BE2C (cell line): Measurements from ENCODE around the gene RANGRF.

Source experiments
- DNase-seq: peaks from one replicate; pipeline ENCODE4 v3.0.0-alpha.2; 2020
- H3K27me3 ChIP-seq: fragments of 250-450 bp; sonication (Bioruptor Pico); 2 replicates; pipeline ENCODE4 v1.5.1; 2020; ENCODE audit warnings: mild to moderate bottlenecking
- H3K36me3 ChIP-seq: fragments of 250-450 bp; sonication (Bioruptor Pico); 2 replicates; pipeline ENCODE4 v1.5.1; 2020; ENCODE audit warnings: mild to moderate bottlenecking
- H3K4me1 ChIP-seq: fragments of 250-450 bp; sonication (Bioruptor Pico); 2 replicates; pipeline ENCODE4 v1.5.1; 2020
- H3K4me3 ChIP-seq: 2 replicates; pipeline ENCODE4 v1.5.1; 2011; ENCODE audit warnings: low read depth, low read length
- H3K9me3 ChIP-seq: fragments of 250-450 bp; sonication (Bioruptor Pico); 2 replicates; pipeline ENCODE4 v1.5.1; 2020
- CTCF ChIP-seq: IDR thresholded peaks from 2 replicates; pipeline ENCODE4 v1.5.1; 2012; ENCODE audit warnings: mild to moderate bottlenecking, low read depth, low read length

The RANGRF gene

GRCh38 chr17:8272421-8272820 is 16.0 kb upstream of the RANGRF start:
- Histone ChIP-seq H3K4me3 (no peak overlapping the region), H3K9me3 (no peaks in the 10 kb centered on the region), H3K27me3 (no peaks in the 10 kb centered on the region), H3K4me1 (no peaks in the 10 kb centered on the region), H3K36me3 (peaks cover 2% of the 10 kb centered on the region; the same call in 1 of the 2 replicates)
- no peak for DNase-seq
- TF ChIP-seq CTCF: no peak

DNA sequence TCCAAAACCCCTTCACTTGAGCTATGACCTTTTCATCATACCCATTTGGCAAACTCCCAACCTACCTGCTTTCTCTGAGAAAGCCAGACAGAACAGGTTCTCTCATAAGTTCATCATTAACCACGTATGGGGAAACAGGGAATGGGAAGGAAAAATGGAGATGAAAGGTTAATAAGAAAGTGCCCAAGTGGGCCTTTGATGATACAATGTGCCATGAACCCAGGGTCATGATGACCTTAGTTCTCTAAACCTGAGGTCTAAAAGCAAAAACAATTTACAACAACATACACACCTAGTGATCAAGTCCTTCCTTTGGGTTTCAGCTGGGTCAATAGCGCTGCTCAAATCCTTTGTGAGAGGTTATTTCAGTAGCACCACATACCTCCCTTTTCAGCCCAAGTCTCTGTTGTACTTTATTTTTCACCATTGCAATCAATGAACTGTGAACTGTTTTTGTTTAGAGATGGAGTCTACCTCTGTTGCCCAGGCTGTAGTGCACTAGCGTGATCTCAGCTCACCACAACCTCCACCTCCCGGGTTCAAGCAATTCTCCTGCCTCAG is 14.5 kb upstream of the RANGRF start:
- no peak for TF ChIP-seq CTCF
- no peaks in the 10 kb centered on the region for H3K4me1 ChIP-seq

DNA sequence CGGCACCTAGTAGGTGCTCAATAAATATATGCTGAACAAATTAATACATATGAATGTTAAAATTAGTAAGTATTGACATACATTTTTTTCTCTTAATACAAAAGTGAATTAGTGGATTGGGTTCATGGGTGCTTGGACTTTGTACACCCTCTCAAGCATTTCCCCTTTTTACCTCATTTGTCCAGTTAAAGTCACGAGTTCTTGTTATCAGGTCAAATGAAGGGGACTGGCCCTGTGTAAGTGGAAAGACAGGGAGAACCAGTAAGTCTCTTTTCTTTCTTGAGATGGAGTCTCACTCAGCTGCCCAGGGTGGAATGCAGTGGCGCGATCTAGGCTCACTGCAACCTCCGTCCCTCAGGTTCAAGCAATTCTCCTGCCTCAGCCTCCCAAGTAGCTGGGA is 13.7 kb upstream of the RANGRF start:
- no peaks in the 10 kb centered on the region for H3K27me3 ChIP-seq

More for the DNA sequence above, 14.5 kb upstream of the RANGRF start:
- Histone ChIP-seq H3K9me3 (no peaks in the 10 kb centered on the region), H3K36me3 (no peaks in the 10 kb centered on the region), H3K27me3 (no peaks in the 10 kb centered on the region), H3K4me3 (no peak overlapping the region)
- DNase-seq: no peak

GRCh38 chr17:8275421-8276290 is 12.8 kb upstream of the RANGRF start:
- Histone ChIP-seq H3K27me3 (no peaks in the 10 kb centered on the region), H3K4me3 (no peak overlapping the region), H3K9me3 (no peaks in the 10 kb centered on the region), H3K4me1 (no peaks in the 10 kb centered on the region), H3K36me3 (no peaks in the 10 kb centered on the region)
- peak; percentile 16 for DNase-seq
- no peak for TF ChIP-seq CTCF

More for the DNA sequence above, 13.7 kb upstream of the RANGRF start:
- no peak overlapping the region for H3K4me3 ChIP-seq
- no peaks in the 10 kb centered on the region for H3K4me1 ChIP-seq
- H3K36me3 ChIP-seq: no peaks in the 10 kb centered on the region
- H3K9me3 ChIP-seq: no peaks in the 10 kb centered on the region
- no peak for TF ChIP-seq CTCF
- no peak for DNase-seq

DNA sequence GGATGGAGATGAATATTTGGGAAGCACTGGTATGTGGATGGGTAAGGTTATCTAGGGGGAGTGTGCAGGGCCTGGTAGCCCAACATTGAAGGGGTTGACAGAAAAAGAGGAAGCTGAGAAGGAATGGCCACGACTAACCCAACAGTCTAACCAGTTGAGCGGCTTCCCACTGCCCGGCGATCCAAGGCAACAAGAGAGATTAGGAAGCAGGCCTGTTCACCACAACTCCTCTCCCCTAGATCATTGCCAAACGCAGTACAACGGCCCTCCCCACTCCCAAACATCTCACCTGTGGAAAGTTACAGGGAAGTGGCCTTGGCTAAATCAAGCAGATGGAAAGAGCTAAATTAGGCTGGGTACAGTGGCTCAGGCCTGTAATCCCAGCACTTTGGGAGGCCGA is 11.2 kb upstream of the RANGRF start:
- no peaks in the 10 kb centered on the region for H3K4me1 ChIP-seq
- no peak for DNase-seq
- H3K9me3 ChIP-seq: no peaks in the 10 kb centered on the region
- TF ChIP-seq CTCF: no peak
- H3K36me3 ChIP-seq: no peaks in the 10 kb centered on the region
- no peak overlapping the region for H3K4me3 ChIP-seq
- no peaks in the 10 kb centered on the region for H3K27me3 ChIP-seq

GRCh38 chr17:8282345-8282744 is 6.1 kb upstream of the RANGRF start:
- H3K36me3 ChIP-seq: no peaks in the 10 kb centered on the region
- H3K9me3 ChIP-seq: no peaks in the 10 kb centered on the region
- TF ChIP-seq CTCF: no peak
- no peak for DNase-seq
- no peaks in the 10 kb centered on the region for H3K27me3 ChIP-seq
- H3K4me3 ChIP-seq: no peak overlapping the region
- H3K4me1 ChIP-seq: no peaks in the 10 kb centered on the region
